ENCODE measurements around the gene KLHDC3.
"Not testable (repeated sequence)": the region's sequence is repeated elsewhere in the genome, so short reads cannot be mapped to it uniquely, and the experiment has no call there.

The KLHDC3 gene

GRCh38 chr6:42988486-42989020, 25.5 kb upstream of the KLHDC3 start:
- DNase-seq (ENCODE audit: low read depth, low spot score): no peak

GRCh38 chr6:42989923-42990322, 24.1 kb upstream of the KLHDC3 start:
- DNase-seq (ENCODE audit: low read depth, low spot score): no peak

GRCh38 chr6:42993445-42993844, 20.6 kb upstream of the KLHDC3 start:
- no peak for DNase-seq (ENCODE audit: low read depth, low spot score)

GRCh38 chr6:42996513-42996912, 17.5 kb upstream of the KLHDC3 start:
- no peak for DNase-seq (ENCODE audit: low read depth, low spot score)

- not testable (repeated sequence) for DNase-seq (ENCODE audit: low read depth, low spot score)
Measured at GRCh38 chr6:42998205-42998604, 15.8 kb upstream of the KLHDC3 start.

- DNase-seq (ENCODE audit: low read depth, low spot score): no peak
Measured at GRCh38 chr6:43001843-43002242, 12.2 kb upstream of the KLHDC3 start.

GRCh38 chr6:43005844-43006243, 8.2 kb upstream of the KLHDC3 start:
- no peak for DNase-seq (ENCODE audit: low read depth, low spot score)

- no peak for DNase-seq (ENCODE audit: low read depth, low spot score)
Measured at GRCh38 chr6:43006251-43006650, 7.8 kb upstream of the KLHDC3 start.

- no peak for DNase-seq (ENCODE audit: low read depth, low spot score)
Measured at GRCh38 chr6:43007126-43007525, 6.9 kb upstream of the KLHDC3 start.

- DNase-seq (ENCODE audit: low read depth, low spot score): no peak
Measured at GRCh38 chr6:43009124-43009523, 4.9 kb upstream of the KLHDC3 start.

- no peak for DNase-seq (ENCODE audit: low read depth, low spot score)
Measured at GRCh38 chr6:43011207-43011606, 2.8 kb upstream of the KLHDC3 start.

GRCh38 chr6:43012364-43012763, 1.7 kb upstream of the KLHDC3 start:
- no peak for DNase-seq (ENCODE audit: low read depth, low spot score)

GRCh38 chr6:43013097-43013842, 779 bp upstream of the KLHDC3 start:
- DNase-seq (ENCODE audit: low read depth, low spot score): no peak

- DNase-seq (ENCODE audit: low read depth, low spot score): no peak
Measured at GRCh38 chr6:43014434-43014909, 423 bp downstream of the KLHDC3 start.

GRCh38 chr6:43016176-43016942, 2.3 kb downstream of the KLHDC3 start:
- no peak for DNase-seq (ENCODE audit: low read depth, low spot score)

GRCh38 chr6:43016943-43017334, 2.9 kb downstream of the KLHDC3 start:
- no peak for DNase-seq (ENCODE audit: low read depth, low spot score)

- no peak for DNase-seq (ENCODE audit: low read depth, low spot score)
Measured at GRCh38 chr6:43019152-43019551, 5.1 kb downstream of the KLHDC3 start.

GRCh38 chr6:43020052-43020705, 6.1 kb downstream of the KLHDC3 start:
- DNase-seq (ENCODE audit: low read depth, low spot score): no peak

- DNase-seq (ENCODE audit: low read depth, low spot score): no peak
Measured at GRCh38 chr6:43020847-43021246, 6.8 kb downstream of the KLHDC3 start.

GRCh38 chr6:43021270-43022047, 7.4 kb downstream of the KLHDC3 start, which contains the start of gene RRP36:
TSS of gene RRP36 (plus strand) at chr6:43021623. CDS start at chr6:43021655, 32 bp downstream.
- no peak for DNase-seq (ENCODE audit: low read depth, low spot score)

- no peak for DNase-seq (ENCODE audit: low read depth, low spot score)
Measured at GRCh38 chr6:43024436-43024835, 10.4 kb downstream of the KLHDC3 start.
